Panc1 (cell line): Measurements from ENCODE around the gene ZNF835. TPM values are rescaled to one million over a fixed set of nuclear protein-coding genes. Genes with fewer than 3 reads are reported as not detected.

ENCODE experiments used
- ATAC-seq: fragments of 200-7000 bp; cut with Tn5 transposase; 2 replicates; pipeline ENCODE4 v1.9.1; 2020; ENCODE audit warnings: mild to moderate bottlenecking, moderate library complexity
- BruUV-seq: library from RNA; stranded (reverse); fragments of 400-500 nt; replicated peaks from 2 replicates; lab custom pipeline; 2021; lab: Mats Ljungman, UMichigan
- CTCF ChIA-PET: fragments of 300-600 bp; sonication (Branson Sonifier 250); formaldehyde crosslinking; loops from one replicate; lab custom pipeline; 2022; ENCODE audit warnings: antibody characterized with exemption; lab: Charles Lee
- POLR2A ChIA-PET: fragments of 300-600 bp; sonication (Branson Sonifier 250); formaldehyde crosslinking; loops from one replicate; lab custom pipeline; 2022; ENCODE audit warnings: antibody characterized with exemption; lab: Charles Lee
- DNase-seq: peaks from one replicate; pipeline ENCODE4 v3.0.0-alpha.2; 2010; ENCODE audit warnings: low read depth, low spot score
- H3K27ac ChIP-seq: 2 replicates; pipeline ENCODE4 v1.5.1; 2011; ENCODE audit warnings: mild to moderate bottlenecking, low read length, inconsistent platforms
- H3K27me3 ChIP-seq: fragments of 200-500 bp; sonication (Bioruptor generic); 2 replicates; pipeline ENCODE4 v1.6.0; 2014; ENCODE audit warnings: low read length, inconsistent platforms; ENCODE audit not compliant: control insufficient read depth, insufficient read depth
- H3K36me3 ChIP-seq: fragments of 200-500 bp; sonication (Bioruptor generic); 2 replicates; pipeline ENCODE4 v1.5.1; 2014; ENCODE audit warnings: inconsistent platforms, mild to moderate bottlenecking, low read length, moderate library complexity; ENCODE audit not compliant: control insufficient read depth, insufficient read depth
- H3K4me1 ChIP-seq: 2 replicates; pipeline ENCODE4 v1.5.1; 2011; ENCODE audit warnings: inconsistent platforms, mild to moderate bottlenecking, low read length, moderate library complexity; ENCODE audit not compliant: control insufficient read depth, insufficient read depth
- H3K4me3 ChIP-seq, 2 experiments: 2 replicates each; pipeline ENCODE4 v1.5.1; 2011 to 2012; ENCODE audit warnings: low read depth in 2 of 2, low read length in 2 of 2, mild to moderate bottlenecking in 2 of 2, inconsistent platforms in 1 of 2, moderate library complexity in 1 of 2
- H3K9me3 ChIP-seq: fragments of 200-500 bp; sonication (Bioruptor generic); 2 replicates; pipeline ENCODE4 v1.5.1; 2014; ENCODE audit warnings: low read depth, mild to moderate bottlenecking, inconsistent platforms, low read length, moderate library complexity; ENCODE audit not compliant: control insufficient read depth, insufficient read depth
- CTCF ChIP-seq: fragments of 450-650 bp; IDR thresholded peaks from 2 replicates; pipeline ENCODE4 v1.5.1; 2017; ENCODE audit warnings: mild to moderate bottlenecking
- POLR2AphosphoS5 ChIP-seq: IDR thresholded peaks from 2 replicates; pipeline ENCODE4 v1.6.1; 2012; ENCODE audit warnings: mild to moderate bottlenecking, low read depth, low read length, moderate library complexity
- REST ChIP-seq, 2 experiments: IDR thresholded peaks; 2 replicates each; pipeline ENCODE4 v1.6.1; 2011 to 2012; ENCODE audit warnings: low read depth in 2 of 2, control low read depth in 1 of 2, low read length in 1 of 2, mild to moderate bottlenecking in 1 of 2, moderate library complexity in 1 of 2; ENCODE audit not compliant: insufficient read depth in 1 of 2
- SIN3A ChIP-seq: IDR thresholded peaks from 2 replicates; pipeline ENCODE4 v1.6.1; 2012; ENCODE audit warnings: low read depth, mild to moderate bottlenecking, low read length, moderate library complexity, borderline replicate concordance; ENCODE audit not compliant: insufficient read depth
- TCF7L2 ChIP-seq: IDR thresholded peaks from 2 replicates; pipeline ENCODE4 v1.6.1; 2011; ENCODE audit warnings: mild to moderate bottlenecking, low read depth, low read length, inconsistent platforms
- in situ Hi-C: cut with HindIII; loops from 2 replicates; pipeline ENCODE4 v1.10.0; 2016; ENCODE audit warnings: low sequenced_read_pairs, low pct_unique_long_range_greater_than_20kb
- intact Hi-C: fragments of 100-400 bp; cut with micrococcal nuclease; formaldehyde crosslinking; loops from one replicate; pipeline ENCODE4 v1.10.0; 2022; ENCODE audit not compliant: unreplicated experiment
- total RNA-seq: library from RNA; stranded (reverse); gene quantifications from one replicate; pipeline ENCODE4 v1.2.1, GENCODE V29; 2021; ENCODE audit not compliant: unreplicated experiment

The ZNF835 gene
- total RNA-seq, 1 experiment from 2014 or later: not detected

- in situ Hi-C loops (no loop called here), intact Hi-C loops (no loop called here)
- Histone ChIP-seq H3K4me3 (no peak overlapping the region), H3K9me3 (peaks cover 23% of the 10 kb centered on the region), H3K27me3 (no peaks in the 10 kb centered on the region), H3K36me3 (no peaks in the 10 kb centered on the region), H3K27ac (no peak overlapping the region), H3K4me1 (no peaks in the 10 kb centered on the region)
- ChIA-PET POLR2A (no interaction called here), CTCF (no interaction called here)
- TF ChIP-seq REST (IDR thresholded peaks at IDR 0.05; ENCODE audit: insufficient read depth in 1 of 2, low read depth in 2 of 2, low read length in 1 of 2) (no peak), TCF7L2 (no peak), SIN3A (no peak), CTCF (no peak; the same call in 1 of the 2 replicates), POLR2AphosphoS5 (no peak)
- no peak for DNase-seq
- BruUV-seq: no TSS peak
- no peak for ATAC-seq
Observed at GRCh38 chr19:56660381-56661107, 11.0 kb downstream of the ZNF835 start.

- H3K9me3 ChIP-seq: peaks cover 6% of the 10 kb centered on the region; the same call in 1 of the 2 replicates
- in situ Hi-C loops (no loop called here), intact Hi-C loops (no loop called here)
- POLR2A ChIA-PET: no interaction called here
- no TSS peak for BruUV-seq
- ATAC-seq: no peak
- CTCF ChIA-PET: no interaction called here
- H3K27ac ChIP-seq: no peak overlapping the region
- no peaks in the 10 kb centered on the region for H3K27me3 ChIP-seq
- no peaks in the 10 kb centered on the region for H3K4me1 ChIP-seq
- H3K36me3 ChIP-seq: no peaks in the 10 kb centered on the region
- no peak overlapping the region for H3K4me3 ChIP-seq
- DNase-seq: no peak
- TF ChIP-seq SIN3A (no peak), POLR2AphosphoS5 (no peak), REST (IDR thresholded peaks at IDR 0.05; ENCODE audit: insufficient read depth in 1 of 2, low read depth in 2 of 2, low read length in 1 of 2) (no peak), TCF7L2 (no peak), CTCF (no peak)
Observed at GRCh38 chr19:56654151-56654550, 17.4 kb downstream of the ZNF835 start.
